ENCODE measurements around the gene ADCY2.

ADCY2 gene

DNA sequence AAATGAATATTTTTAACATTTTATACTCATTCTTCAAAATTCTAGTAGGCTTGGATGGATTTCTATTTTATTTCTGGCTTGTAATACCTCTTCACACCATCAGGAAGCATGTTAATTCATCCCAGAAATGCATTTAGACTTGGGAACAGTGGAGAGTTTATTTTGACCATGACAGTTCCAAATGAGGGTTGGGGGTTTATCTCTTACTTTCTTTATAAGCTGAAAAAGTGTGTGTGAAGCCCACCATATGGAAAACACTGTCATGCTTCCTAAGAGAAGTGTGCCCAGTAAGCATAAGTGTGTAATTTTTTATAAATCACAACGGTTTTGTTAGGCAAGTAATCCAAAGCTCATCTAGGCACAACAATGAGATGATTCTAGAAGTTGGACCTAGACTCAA lies 215.6 kb downstream of the ADCY2 start:
- no peak for DNase-seq (ENCODE audit: low read depth)
- TF ChIP-seq, protein P1, sequence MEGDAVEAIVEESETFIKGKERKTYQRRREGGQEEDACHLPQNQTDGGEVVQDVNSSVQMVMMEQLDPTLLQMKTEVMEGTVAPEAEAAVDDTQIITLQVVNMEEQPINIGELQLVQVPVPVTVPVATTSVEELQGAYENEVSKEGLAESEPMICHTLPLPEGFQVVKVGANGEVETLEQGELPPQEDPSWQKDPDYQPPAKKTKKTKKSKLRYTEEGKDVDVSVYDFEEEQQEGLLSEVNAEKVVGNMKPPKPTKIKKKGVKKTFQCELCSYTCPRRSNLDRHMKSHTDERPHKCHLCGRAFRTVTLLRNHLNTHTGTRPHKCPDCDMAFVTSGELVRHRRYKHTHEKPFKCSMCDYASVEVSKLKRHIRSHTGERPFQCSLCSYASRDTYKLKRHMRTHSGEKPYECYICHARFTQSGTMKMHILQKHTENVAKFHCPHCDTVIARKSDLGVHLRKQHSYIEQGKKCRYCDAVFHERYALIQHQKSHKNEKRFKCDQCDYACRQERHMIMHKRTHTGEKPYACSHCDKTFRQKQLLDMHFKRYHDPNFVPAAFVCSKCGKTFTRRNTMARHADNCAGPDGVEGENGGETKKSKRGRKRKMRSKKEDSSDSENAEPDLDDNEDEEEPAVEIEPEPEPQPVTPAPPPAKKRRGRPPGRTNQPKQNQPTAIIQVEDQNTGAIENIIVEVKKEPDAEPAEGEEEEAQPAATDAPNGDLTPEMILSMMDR (IDR thresholded peaks at IDR 0.05; ENCODE audit: low read depth, low read length, missing control alignments), result no peak
- H3K4me3 ChIP-seq (ENCODE audit: low read depth, low read length), result no peak overlapping the region

DNA sequence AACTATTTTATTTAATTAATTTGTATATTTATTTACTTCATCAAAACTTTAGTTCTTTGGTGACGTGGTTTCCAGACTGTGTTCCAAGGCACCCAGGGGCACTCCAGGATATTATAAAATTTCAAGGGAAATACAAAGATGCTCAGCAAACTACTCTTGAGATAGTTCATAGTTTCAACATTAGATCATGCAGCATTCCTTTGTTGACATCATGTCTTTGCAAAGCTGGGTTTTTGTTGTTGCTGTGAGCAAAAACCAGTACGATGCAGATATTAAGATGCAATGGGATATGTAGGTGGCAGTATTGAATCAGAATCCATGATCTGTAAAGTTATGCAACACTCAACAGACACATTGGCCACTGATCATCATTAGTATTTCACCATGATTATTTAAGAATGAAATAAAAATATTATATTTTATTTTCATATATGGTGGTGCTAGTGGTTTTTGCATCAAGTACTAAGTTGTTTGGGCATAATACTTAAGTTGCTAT lies 219.7 kb downstream of the ADCY2 start:
- no peak for DNase-seq (ENCODE audit: low read depth)
- TF ChIP-seq, protein P1 (IDR thresholded peaks at IDR 0.05; ENCODE audit: low read depth, low read length, missing control alignments), result no peak
- no peak overlapping the region for H3K4me3 ChIP-seq (ENCODE audit: low read depth, low read length)

DNA sequence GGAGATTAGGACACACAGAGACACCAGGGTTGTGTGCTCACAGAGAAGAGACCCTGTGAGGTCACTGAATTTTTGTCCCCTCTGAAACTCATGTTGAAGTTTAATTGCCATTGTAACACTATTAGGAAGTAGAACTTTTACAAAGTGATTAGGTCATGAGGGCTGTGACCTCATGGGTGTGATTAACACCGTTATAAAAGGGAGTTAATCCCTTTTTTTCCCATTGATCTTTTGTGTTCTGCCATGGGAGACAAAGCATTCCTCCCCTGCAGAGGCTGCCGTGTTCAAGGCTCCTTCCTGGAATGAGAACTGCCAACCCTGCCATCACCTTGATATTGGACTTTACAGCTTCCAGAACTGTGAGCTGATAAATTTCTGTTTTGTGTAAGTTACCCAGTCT lies 221.0 kb downstream of the ADCY2 start:
- DNase-seq (ENCODE audit: low read depth), result no peak
- TF ChIP-seq, protein P1 (IDR thresholded peaks at IDR 0.05; ENCODE audit: low read depth, low read length, missing control alignments), result no peak

DNA sequence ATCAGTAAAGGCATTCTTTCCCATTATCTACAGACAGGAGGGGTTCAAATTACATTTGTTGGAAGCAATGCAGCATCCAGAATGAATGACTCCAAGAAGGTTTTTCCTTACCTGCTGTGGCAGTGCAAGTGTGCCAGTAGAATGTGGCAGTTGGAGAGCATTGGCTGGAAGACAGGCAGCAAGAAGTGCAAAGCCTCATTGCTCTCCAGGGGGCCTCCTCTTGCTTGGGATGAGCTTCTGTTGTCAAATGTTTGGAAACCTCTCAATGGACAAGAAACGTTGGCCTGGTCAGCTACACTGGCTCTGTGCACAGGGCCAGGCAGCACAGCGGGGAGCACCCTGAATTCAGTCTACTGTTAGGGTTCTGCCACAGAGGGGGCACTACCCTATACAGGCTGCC lies 226.6 kb downstream of the ADCY2 start:
- TF ChIP-seq, protein P1 (IDR thresholded peaks at IDR 0.05; ENCODE audit: low read depth, low read length, missing control alignments), result no peak
- no peak for DNase-seq (ENCODE audit: low read depth)
- no peak overlapping the region for H3K4me3 ChIP-seq (ENCODE audit: low read depth, low read length)

More for the DNA sequence above, 221.0 kb downstream of the ADCY2 start:
- H3K4me3 ChIP-seq (ENCODE audit: low read depth, low read length), result no peak overlapping the region

DNA sequence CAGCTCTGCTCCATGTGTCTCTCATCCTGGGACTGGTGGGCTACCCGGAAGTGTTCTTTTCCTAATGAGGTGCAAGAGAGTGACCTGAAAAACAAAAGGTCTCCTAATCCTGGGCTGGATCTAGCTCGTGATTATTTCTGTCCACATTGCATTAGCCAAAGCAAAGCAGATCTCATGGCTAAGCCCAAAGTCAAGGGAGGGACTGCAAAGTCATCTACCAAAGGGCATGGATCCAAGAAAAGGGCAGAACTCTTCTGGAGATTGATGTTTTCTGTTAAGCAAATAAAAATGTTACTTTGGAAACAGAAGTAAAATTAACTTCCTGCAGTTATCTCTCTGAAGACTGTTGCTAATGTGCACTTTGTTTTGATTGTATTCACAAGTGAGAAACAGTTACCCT lies 229.8 kb downstream of the ADCY2 start:
- no peak overlapping the region for H3K4me3 ChIP-seq (ENCODE audit: low read depth, low read length)
- no peak for DNase-seq (ENCODE audit: low read depth)
- TF ChIP-seq, protein P1 (IDR thresholded peaks at IDR 0.05; ENCODE audit: low read depth, low read length, missing control alignments), result no peak

DNA sequence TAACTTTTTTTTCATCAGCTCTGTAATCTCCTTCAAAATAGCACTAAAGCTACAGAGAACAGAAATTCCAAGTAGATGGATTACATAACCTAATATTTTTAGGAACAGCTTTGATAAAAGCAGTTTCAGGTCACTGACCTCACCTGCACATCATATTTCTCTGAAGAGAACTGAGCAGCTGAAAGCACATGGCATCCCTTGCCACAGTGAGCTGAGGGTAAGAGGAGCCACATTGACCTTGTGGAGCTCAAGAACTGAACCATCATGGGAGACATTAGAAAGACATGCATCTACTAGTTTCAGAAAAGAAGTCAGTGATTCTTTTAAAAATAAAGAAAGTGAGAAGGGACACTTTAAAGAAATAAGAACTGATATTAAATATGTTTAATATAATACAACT lies 232.3 kb downstream of the ADCY2 start:
- H3K4me3 ChIP-seq (ENCODE audit: low read depth, low read length), result no peak overlapping the region
- TF ChIP-seq, protein P1 (IDR thresholded peaks at IDR 0.05; ENCODE audit: low read depth, low read length, missing control alignments), result no peak
- DNase-seq (ENCODE audit: low read depth), result no peak

DNA sequence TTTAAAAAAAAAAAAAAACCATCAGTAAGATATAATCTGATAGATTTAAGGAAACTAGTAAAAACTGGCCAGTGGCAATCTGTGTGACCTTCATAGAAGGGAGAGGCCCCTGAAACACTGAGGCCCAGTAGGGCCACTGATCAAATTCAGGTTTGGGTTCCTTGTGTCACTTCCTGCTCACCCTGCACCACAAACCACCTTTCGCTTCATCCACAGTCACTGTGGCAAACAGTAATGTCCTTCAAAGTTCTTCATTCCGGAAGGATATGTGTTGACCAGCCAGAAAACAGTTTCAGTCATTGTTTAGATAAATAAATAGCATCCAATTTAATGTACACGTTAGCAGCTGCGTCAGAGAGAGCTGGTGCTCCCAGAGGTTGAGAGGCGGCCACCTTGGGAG lies 232.9 kb downstream of the ADCY2 start:
- no peak for DNase-seq (ENCODE audit: low read depth)
- TF ChIP-seq, protein P1 (IDR thresholded peaks at IDR 0.05; ENCODE audit: low read depth, low read length, missing control alignments), result no peak
- no peak overlapping the region for H3K4me3 ChIP-seq (ENCODE audit: low read depth, low read length)

Data from GM12864 (cell line).